Trophoblast cell (in vitro differentiated cells and primary cell): ENCODE results near the gene ISCU.

Experiments
- DNase-seq, 2 donors: peaks; one replicate each; pipeline ENCODE4 v3.0.0-alpha.2; 2016
- H2AFZ ChIP-seq: 2 replicates; pipeline ENCODE4 v1.6.1; 2013; ENCODE audit warnings: low read length, moderate library complexity, mild to moderate bottlenecking; ENCODE audit not compliant: insufficient read depth, poor library complexity
- H2AK5ac ChIP-seq: 2 replicates; pipeline ENCODE4 v1.6.1; 2013; ENCODE audit warnings: mild to moderate bottlenecking, low read length
- H2BK120ac ChIP-seq: 2 replicates; pipeline ENCODE4 v1.6.1; 2013; ENCODE audit warnings: low read length, mild to moderate bottlenecking, moderate library complexity; ENCODE audit not compliant: insufficient read depth, poor library complexity
- H2BK12ac ChIP-seq: 2 replicates; pipeline ENCODE4 v1.6.1; 2013; ENCODE audit warnings: mild to moderate bottlenecking, low read length, moderate library complexity
- H2BK5ac ChIP-seq: 2 replicates; pipeline ENCODE4 v1.6.1; 2013; ENCODE audit warnings: low read length, low read depth, moderate library complexity, mild to moderate bottlenecking; ENCODE audit not compliant: poor library complexity
- H3K14ac ChIP-seq: 2 replicates; pipeline ENCODE4 v1.6.1; 2013; ENCODE audit warnings: mild to moderate bottlenecking, low read length
- H3K18ac ChIP-seq: 2 replicates; pipeline ENCODE4 v1.6.1; 2013; ENCODE audit warnings: mild to moderate bottlenecking, low read length
- H3K23ac ChIP-seq: 2 replicates; pipeline ENCODE4 v1.6.1; 2013; ENCODE audit warnings: low read length
- H3K27ac ChIP-seq: 2 replicates; pipeline ENCODE4 v1.5.1; 2013; ENCODE audit warnings: low read depth, mild to moderate bottlenecking, inconsistent platforms, low read length, moderate library complexity
- H3K27me3 ChIP-seq: 2 replicates; pipeline ENCODE4 v1.6.1; 2013; ENCODE audit warnings: inconsistent platforms, mild to moderate bottlenecking, low read length, moderate library complexity; ENCODE audit not compliant: insufficient read depth
- H3K36me3 ChIP-seq, 2 experiments: 1 replicate in 1 of 2; 2 replicates in 1 of 2; pipeline ENCODE4 v1.6.1; 2013; ENCODE audit warnings: low read length in 2 of 2, mild to moderate bottlenecking in 2 of 2, moderate library complexity in 1 of 2; ENCODE audit not compliant: insufficient read depth in 2 of 2, control insufficient read depth in 1 of 2
- H3K4ac ChIP-seq: 2 replicates; pipeline ENCODE4 v1.6.1; 2013; ENCODE audit warnings: low read depth, mild to moderate bottlenecking, low read length, moderate library complexity
- H3K4me1 ChIP-seq, 2 experiments: 1 replicate in 1 of 2; 2 replicates in 1 of 2; pipeline ENCODE4 v1.6.1; 2013; ENCODE audit warnings: low read length in 2 of 2, mild to moderate bottlenecking in 2 of 2, moderate library complexity in 1 of 2; ENCODE audit not compliant: insufficient read depth in 2 of 2, control insufficient read depth in 1 of 2
- H3K4me2 ChIP-seq: 2 replicates; pipeline ENCODE4 v1.6.1; 2013; ENCODE audit warnings: inconsistent platforms, mild to moderate bottlenecking, low read length, moderate library complexity
- H3K4me3 ChIP-seq: 2 replicates; pipeline ENCODE4 v1.5.1; 2013; ENCODE audit warnings: mild to moderate bottlenecking, low read depth, low read length, inconsistent platforms
- H3K79me1 ChIP-seq: one replicate; pipeline ENCODE4 v1.6.1; 2013; ENCODE audit warnings: low read length
- H3K79me2 ChIP-seq: 2 replicates; pipeline ENCODE4 v1.6.1; 2013; ENCODE audit warnings: low read length, mild to moderate bottlenecking; ENCODE audit not compliant: control insufficient read depth, insufficient read depth, poor library complexity
- H3K9ac ChIP-seq: 2 replicates; pipeline ENCODE4 v1.6.1; 2013; ENCODE audit warnings: mild to moderate bottlenecking, low read length
- H3K9me3 ChIP-seq: 2 replicates; pipeline ENCODE4 v1.6.1; 2013; ENCODE audit warnings: low read depth, mild to moderate bottlenecking, control low read depth, inconsistent platforms, low read length; ENCODE audit not compliant: insufficient read depth
- H4K12ac ChIP-seq: 2 replicates; pipeline ENCODE4 v1.6.1; 2013; ENCODE audit warnings: low read depth, mild to moderate bottlenecking, low read length, moderate library complexity
- H4K8ac ChIP-seq: 2 replicates; pipeline ENCODE4 v1.6.1; 2013; ENCODE audit warnings: low read depth, mild to moderate bottlenecking, low read length, moderate library complexity
- H4K91ac ChIP-seq: one replicate; pipeline ENCODE4 v1.6.1; 2013; ENCODE audit warnings: low read depth, mild to moderate bottlenecking, low read length, moderate library complexity
- WGBS: extraction: QIAGEN DNeasy Blood & Tissue Kit; methylation state at CpG from one replicate; pipeline ENCODE4 v1.1.7; 2013; ENCODE audit warnings: missing lambda C conversion rate; ENCODE audit not compliant: insufficient read length, insufficient coverage; ENCODE audit errors: extremely low coverage; 5-methylcytosine and 5-hydroxymethylcytosine counted together

ISCU gene

GRCh38 chr12:108595711-108596647 is 33.6 kb downstream of the ISCU start:
- peak overlapping the region; percentile 24 for H2BK120ac ChIP-seq
- no peak overlapping the region for H3K27ac ChIP-seq
- H4K12ac ChIP-seq, result no peak overlapping the region
- H3K4me3 ChIP-seq, result no peak overlapping the region
- DNase-seq, result no peak
- H2BK5ac ChIP-seq, result no peak overlapping the region
- H3K9me3 ChIP-seq, result peaks cover 3% of the 10 kb centered on the region
- H3K27me3 ChIP-seq, result no peaks in the 10 kb centered on the region
- peak overlapping the region; percentile 37 for H2AK5ac ChIP-seq
- H4K91ac ChIP-seq, result peak overlapping the region; percentile 40
- no peak overlapping the region for H3K9ac ChIP-seq
- H4K8ac ChIP-seq, result no peak overlapping the region
- H3K4me1 ChIP-seq, result peaks cover 19 to 29% of the 10 kb centered on the region in 2 experiments
- H3K23ac ChIP-seq, result no peak overlapping the region
- H3K79me1 ChIP-seq, result peaks cover 25% of the 10 kb centered on the region
- no CpG with 5 or more reads among the region's 17 CpGs for WGBS
- H3K4me2 ChIP-seq, result peak overlapping the region; percentile 17
- H2AFZ ChIP-seq, result no peak overlapping the region
- peak overlapping the region; percentile 31 for H3K18ac ChIP-seq
- H3K79me2 ChIP-seq, result peaks cover 3% of the 10 kb centered on the region
- peak overlapping the region; percentile 58 for H2BK12ac ChIP-seq
- peak overlapping the region; percentile 29 for H3K14ac ChIP-seq
- peaks cover 0 to 9% of the 10 kb centered on the region in 2 experiments for H3K36me3 ChIP-seq
- H3K4ac ChIP-seq, result peak overlapping the region; percentile 11

GRCh38 chr12:108596854-108597558 is 34.6 kb downstream of the ISCU start:
- Histone ChIP-seq H3K14ac (peak overlapping the region; percentile 45), H3K27me3 (no peaks in the 10 kb centered on the region), H3K23ac (no peak overlapping the region), H3K36me3 (peaks cover 0 to 3% of the 10 kb centered on the region in 2 experiments), H4K91ac (peak overlapping the region; percentile 69), H2AK5ac (peak overlapping the region; percentile 59), H3K9ac (no peak overlapping the region), H3K27ac (no peak overlapping the region), H2AFZ (no peak overlapping the region), H2BK5ac (peak overlapping the region; percentile 17), H2BK12ac (peak overlapping the region; percentile 66), H3K79me2 (peaks cover 3% of the 10 kb centered on the region), H3K4me1 (peaks cover 19 to 29% of the 10 kb centered on the region in 2 experiments), H3K4me3 (no peak overlapping the region), H3K4me2 (peak overlapping the region; percentile 47), H3K18ac (peak overlapping the region; percentile 52), H3K9me3 (peaks cover 3% of the 10 kb centered on the region), H4K8ac (peak overlapping the region; percentile 8), H3K4ac (peak overlapping the region; percentile 6), H3K79me1 (peaks cover 20% of the 10 kb centered on the region), H2BK120ac (peak overlapping the region; percentile 36), H4K12ac (no peak overlapping the region)
- WGBS, result no CpG with 5 or more reads among the region's 10 CpGs
- no peak for DNase-seq

GRCh38 chr12:108597559-108598471 is 35.4 kb downstream of the ISCU start, which contains the start of gene TMEM119:
TSS of gene TMEM119 (minus strand) at chr12:108598084. CDS start at chr12:108592383, 5,701 bp downstream.
- Histone ChIP-seq H3K9me3 (peaks cover 3% of the 10 kb centered on the region), H3K4me1 (peaks cover 19 to 29% of the 10 kb centered on the region in 2 experiments), H4K91ac (peak within 1 kb of the TSS; percentile 70), H3K23ac (no peak within 1 kb of the TSS), H3K14ac (peak within 1 kb of the TSS; percentile 45), H3K9ac (no peak within 1 kb of the TSS), H2BK120ac (peak within 1 kb of the TSS; percentile 41), H2AK5ac (peak within 1 kb of the TSS; percentile 59), H4K12ac (no peak within 1 kb of the TSS), H3K79me2 (peaks cover 3% of the 10 kb centered on the region), H3K18ac (peak within 1 kb of the TSS; percentile 52), H4K8ac (peak within 1 kb of the TSS; percentile 68), H2BK12ac (peak within 1 kb of the TSS; percentile 66), H3K4ac (peak within 1 kb of the TSS; percentile 6), H2AFZ (no peak within 1 kb of the TSS), H3K27ac (no peak within 1 kb of the TSS), H3K27me3 (no peaks in the 10 kb centered on the region), H2BK5ac (peak within 1 kb of the TSS; percentile 22), H3K36me3 (no peaks in the 10 kb centered on the region), H3K79me1 (peaks cover 20% of the 10 kb centered on the region), H3K4me3 (no peak within 1 kb of the TSS), H3K4me2 (peak within 1 kb of the TSS; percentile 47)
- WGBS, result no CpG with 5 or more reads among the region's 27 CpGs
- DNase-seq, result no peak
